HS-5 (cell line): ENCODE data around the gene CARD14.
"Not testable (repeated sequence)": the region's sequence is repeated elsewhere in the genome, so short reads cannot be mapped to it uniquely, and the experiment has no call there.

Experiments
- DNase-seq: peaks from one replicate; pipeline ENCODE4 v3.0.0-alpha.2; 2012; ENCODE audit warnings: low read depth

CARD14 gene

DNA sequence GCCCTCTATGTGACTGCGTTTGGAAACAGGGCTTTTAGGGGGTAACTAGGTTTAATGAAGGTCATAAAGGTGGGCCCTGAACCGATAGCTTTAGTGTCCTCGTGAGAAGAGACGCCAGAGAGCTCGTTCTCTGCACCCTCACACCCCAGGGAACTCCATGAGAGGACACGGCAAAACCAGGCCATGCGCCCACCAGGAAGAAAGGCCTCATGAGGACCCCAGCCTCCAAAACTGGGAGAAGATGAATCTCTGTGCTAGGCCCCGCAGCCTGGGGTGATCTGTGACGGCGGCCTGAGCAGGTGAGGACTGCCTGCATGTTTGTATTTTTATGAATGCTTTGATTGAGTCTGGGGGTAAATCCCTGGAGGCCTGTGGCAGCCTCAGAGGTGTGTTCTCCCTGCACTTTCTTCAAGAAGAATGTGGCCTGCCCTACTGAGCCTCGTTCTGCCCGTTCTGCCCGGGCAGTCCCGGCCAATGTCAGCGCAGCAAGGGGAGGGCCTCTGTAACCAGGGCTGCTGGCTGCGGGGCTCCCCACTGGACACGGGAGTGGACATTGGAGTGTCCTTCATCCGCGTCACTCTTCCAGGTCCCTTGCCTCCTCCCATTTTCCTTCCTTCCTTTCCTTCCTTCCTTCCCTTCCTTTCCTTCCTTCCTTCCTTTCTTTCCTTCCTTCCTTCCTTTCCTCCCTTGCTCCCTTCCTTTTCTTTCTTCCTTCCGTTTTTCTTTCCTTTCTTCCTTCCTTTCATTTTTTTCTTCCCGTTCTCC is 84.0 kb downstream of the CARD14 start:
- DNase-seq = no peak

DNA sequence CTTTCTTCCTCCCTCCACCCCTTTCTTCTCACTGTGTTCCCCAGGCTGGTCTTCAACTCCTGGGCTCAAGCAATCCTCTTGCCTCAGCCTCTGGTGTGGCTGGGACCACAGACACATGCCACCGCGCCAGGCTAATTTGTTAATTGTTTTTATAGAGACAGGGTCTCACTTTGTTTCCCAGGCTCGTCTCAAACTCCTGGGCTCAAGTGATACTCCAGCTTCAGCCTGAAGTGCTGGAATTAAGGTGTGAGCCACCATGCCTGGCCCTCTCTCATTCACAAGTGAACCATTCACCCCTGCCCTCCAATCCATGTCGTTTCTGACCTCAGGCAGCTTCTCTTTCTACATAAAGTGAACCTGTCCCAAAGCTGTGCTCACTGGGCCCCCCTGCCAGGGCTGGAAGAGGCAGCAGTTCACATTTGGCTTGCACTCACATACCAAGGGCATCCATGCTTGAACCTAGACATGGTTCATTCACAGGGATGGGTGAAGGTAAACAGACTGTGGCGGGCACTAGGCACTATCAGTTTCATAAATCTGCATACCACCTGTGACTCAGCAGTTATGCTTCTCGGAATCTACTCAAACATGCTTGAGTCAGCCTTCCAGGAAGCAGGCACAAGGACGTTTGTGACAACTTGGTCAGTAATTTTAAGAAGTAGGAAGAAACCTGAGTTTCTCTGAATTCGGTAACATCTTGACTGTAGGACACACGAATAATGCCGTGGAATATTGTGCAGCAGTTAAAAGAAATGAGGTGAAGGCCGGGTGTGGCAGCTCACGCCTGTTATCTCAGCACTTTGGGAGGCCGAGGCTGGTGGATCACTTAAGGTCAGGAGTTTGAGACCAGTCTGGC is 84.8 kb downstream of the CARD14 start:
- DNase-seq = peak; percentile 90

DNA sequence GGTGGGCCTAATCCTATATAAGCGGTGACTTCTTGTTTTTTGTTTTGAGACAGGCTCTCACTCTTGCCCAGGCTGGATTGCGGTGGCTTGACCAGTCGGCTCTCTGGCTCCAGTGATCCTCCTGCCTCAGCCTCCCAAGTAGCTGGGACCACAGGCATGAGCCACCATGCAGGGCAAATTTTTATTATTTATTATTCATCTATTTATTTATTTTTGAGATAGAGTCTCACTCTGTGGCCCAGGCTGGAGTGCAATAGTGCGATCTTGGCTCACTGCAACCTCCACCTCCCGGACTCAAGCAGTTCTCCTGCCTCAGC is 86.2 kb downstream of the CARD14 start:
- DNase-seq = no peak

DNA sequence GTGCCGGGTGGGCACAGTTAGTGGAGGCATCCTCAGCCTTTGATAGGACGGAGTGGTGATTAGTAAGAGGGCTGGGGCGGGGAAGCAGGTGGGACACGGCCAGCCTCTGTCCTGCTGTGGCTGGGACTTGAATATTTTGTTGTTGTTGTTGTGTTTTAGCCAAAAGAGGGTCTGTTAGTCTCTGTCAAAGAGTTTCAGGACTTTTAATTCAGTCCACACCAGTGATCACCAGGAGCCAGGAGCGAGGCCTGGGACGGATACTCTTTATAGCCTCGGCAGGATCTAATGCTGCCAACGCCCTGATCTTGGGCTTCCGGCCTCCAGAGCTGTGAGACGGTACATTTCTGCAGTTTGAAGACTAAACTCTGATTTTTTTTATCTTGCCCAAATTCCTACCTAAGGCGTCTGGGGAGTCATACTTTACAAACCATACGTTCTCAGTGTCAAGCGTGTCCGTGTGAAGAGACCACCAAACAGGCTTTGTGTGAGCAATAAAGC is 87.9 kb downstream of the CARD14 start:
- DNase-seq = no peak

DNA sequence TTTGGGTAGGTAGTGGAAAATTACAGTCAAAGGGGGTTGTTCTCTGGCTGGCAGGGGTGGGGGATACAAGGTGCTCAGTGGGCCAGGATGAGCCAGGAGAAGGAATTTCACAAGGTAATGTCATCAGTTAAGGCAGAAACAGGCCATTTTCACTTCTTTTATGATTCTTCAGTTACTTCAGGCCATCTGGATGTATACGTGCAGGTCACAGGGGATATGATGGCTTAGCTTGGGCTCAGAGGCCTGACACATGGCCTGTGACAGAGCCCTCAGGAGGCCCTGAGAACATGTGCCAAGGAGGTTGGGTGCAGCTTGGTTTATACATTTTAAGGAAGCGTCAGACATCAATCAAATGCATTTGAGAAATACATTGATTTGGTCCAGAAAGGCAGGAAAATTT is 88.5 kb downstream of the CARD14 start:
- not testable (repeated sequence) for DNase-seq
